DMS 273 (cell line): ENCODE data around the gene GOLM1.
"Not testable (repeated sequence)": the region's sequence is repeated elsewhere in the genome, so short reads cannot be mapped to it uniquely, and the experiment has no call there.

ENCODE experiments used
- DNase-seq: peaks from one replicate; lab custom pipeline; 2025; ENCODE audit not compliant: unreplicated experiment; lab: John Stamatoyannopoulos, UW

GOLM1 gene

DNA sequence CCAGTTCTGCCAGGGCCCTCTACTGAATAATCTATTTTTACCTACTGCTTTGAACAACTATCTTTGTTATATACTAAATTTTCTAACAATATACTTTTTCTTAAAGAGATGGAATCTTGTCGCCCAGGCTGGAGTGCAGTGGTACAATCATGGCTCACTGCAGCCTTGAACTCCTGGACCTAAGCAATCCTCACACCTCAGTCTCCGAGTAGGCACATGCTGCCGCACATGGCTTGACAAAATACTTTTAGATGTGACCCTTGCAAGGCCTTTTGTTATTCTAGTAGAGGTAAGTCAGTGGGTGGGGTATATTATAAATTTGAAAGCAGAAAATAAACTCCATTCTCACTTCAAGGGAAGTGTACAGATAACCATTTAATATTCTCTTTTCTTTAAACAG, 7.9 kb downstream of the GOLM1 start:
- no peak for DNase-seq

DNA sequence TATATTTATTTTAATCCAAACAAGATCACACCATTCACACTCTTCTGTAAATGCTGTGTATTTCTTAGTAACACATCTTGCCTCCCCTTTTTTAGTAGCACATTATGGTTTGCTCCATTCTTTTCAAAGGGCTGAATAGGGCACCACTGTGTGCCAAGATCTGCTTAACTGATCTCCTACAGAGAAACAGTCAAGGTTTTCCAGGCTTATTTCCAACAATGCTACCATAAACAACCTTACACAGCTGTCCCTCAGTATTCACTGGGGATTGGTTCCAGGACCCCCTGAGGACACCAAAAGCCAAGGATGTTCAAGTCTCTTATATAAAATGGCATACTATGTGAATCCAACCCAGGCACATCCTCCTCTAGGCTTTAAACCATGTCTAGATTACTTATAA, 16.5 kb downstream of the GOLM1 start:
- peak; percentile 87 for DNase-seq

DNA sequence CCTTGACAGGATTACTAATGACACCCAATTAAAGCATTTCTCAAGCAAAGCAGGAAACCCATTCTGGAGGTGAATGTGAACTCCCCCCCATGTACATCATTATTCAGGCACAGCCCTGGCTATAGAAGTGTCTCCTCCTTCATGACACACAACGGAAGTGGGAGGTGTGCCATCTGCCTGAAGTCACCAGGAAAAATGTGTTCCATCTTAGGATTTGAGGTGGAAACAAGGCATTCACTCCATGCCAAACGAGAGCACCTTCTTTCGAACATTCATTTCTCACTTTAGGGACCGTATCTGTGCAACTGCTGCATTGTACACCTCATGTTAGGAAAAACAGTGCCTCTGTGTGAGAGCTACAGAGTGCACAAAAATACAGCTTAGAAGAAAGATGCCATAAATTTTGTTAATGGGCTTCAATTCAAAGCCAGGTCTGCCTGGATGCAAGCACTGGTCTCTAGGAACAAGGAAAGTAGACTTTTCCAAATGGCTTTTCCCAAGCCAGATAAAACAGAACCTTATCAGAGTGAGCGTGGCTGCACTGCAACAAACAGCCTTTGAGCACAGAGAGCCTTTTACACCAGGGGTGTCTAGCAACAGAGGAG, 19.4 kb downstream of the GOLM1 start:
- DNase-seq = no peak

DNA sequence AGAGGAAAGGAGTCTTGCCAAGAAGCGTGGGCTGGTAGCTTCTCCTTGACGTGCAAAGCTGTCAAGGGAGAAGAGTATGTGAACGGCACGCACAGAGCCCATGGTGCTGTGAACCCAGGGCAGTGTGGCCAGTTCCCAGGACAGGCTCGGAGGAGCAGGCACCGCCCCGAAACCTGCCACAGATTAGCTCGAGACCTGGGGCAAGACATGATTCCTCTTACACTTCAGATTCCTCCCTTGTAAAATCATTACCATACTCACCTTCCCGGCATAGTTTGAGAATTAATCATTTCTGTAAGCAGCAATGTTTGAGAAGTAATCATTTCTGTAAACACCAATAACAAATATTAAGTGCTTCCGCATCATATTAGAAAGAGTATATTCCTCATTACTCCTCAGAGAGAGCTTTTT, 19.9 kb downstream of the GOLM1 start:
- no peak for DNase-seq

DNA sequence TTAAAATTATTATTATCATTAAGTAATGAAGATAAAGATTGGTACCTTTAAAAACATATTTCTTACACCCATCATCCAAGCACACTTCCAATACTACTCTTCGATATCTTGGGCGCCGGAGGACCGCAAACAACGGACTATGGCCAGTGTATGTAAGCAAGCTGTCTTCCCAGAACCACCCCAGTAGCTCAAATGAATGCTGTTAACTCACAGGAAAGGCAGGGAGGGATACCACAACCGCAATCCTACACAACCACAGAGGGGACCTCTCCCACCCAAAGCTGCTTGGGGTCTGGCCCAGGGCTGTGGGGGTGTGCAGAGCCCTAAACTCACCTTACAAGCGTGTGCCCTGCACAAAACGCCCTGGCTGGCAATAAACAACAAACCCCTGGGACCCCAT, 20.6 kb downstream of the GOLM1 start:
- DNase-seq = no peak

DNA sequence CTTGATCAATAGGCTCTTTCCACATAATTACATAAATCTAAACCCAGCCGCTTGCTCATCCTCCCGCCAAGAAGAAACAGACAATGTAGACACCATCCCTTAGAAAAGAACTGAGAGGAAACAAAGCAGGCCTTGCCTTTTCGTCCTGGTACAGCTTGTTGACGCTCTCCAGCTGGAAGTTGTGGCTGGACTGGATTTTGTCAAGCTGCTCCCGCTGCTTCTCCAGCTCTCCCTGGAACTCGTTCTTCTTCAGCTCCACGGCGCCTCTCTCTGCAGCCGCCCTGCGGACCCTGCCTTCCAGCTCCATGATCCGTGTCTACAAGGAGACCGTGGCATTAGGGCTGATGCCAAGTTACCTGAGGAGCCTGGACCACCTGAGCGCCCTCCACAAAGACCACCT, 22.1 kb downstream of the GOLM1 start:
- no peak for DNase-seq

DNA sequence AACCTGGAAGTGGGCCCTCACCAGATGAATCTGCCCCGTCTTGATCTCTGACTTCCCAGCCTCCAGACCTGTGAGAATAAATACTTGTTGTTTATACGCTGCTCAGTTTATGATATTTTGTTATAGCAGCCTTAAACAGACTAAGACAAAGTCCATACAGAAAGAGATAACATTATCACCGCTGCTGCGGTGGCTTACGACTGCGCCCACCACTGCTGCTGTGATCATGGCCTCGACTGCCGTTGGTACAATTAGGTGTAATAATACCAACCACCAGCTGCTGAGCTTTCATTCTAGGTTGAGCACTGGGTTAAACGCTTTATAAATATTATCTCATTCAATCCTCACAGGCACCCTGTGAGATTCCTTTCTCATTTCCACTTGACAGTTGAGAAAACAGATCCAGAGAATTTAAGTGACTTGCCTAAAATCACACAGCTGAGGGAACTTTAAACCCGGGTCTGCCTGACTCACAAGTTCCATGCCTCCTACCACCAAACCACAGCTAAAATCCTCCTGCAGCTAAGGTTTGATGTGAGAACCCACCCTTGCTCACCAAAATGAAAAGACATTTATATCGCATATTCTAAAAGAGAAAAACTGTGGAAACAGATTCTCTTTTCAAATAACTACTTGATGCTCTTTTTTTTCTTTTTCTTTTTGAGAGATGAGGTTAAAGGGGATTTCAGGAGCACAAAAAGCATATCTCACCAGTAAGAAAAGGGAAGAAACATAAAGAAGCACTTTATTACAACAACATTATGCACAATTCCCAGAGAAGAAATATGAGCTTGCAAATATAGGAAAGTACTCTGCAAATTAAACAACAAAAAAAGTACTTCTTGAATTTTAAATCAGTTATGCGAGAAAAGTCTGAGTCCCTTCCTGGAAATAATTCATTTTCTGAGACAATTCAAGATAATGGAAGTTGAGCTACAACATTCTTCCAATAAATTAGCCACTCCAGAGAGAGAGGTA, 23.9 kb downstream of the GOLM1 start:
- DNase-seq = no peak

DNA sequence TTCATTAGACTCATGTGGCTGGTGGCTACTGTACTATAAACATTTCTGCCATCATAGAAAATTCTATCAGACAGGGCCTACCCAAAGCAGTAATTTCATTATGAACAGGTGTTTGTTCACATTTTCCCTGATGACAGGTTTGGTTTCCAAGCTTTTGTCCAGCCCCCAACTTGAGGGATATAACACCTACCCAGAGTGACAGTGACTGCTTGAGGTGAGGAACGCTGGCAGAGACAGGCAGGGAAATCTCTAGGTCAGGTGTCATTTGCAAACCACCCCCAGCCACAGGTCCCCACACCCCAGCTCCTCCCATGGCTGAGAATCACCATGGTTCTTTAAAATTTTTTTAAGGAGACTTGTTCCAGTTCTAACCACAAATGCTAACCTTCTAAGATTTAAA, 25.5 kb downstream of the GOLM1 start:
- no peak for DNase-seq

DNA sequence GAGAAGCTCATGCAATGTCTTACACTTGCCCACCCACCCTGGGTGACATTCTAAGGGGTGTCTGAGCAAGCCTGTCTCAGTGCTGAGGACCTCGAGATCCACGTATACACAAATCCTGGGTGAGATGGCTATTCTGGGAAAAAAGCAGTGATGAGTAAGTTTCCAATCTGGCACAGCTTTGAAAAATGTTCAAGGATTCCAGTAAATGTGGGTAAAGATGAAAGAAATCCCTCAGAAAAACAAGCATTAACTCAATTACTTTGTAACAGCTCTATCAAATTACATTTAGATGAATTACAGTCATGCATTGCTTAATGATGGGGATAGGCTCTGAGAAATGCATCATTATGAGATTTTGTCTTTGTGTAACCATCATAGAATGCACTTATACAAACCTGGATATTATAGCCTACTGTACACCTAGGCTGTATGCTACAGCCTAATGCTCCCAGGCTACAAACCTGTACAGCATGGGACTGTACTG, 26.9 kb downstream of the GOLM1 start:
- DNase-seq = no peak

DNA sequence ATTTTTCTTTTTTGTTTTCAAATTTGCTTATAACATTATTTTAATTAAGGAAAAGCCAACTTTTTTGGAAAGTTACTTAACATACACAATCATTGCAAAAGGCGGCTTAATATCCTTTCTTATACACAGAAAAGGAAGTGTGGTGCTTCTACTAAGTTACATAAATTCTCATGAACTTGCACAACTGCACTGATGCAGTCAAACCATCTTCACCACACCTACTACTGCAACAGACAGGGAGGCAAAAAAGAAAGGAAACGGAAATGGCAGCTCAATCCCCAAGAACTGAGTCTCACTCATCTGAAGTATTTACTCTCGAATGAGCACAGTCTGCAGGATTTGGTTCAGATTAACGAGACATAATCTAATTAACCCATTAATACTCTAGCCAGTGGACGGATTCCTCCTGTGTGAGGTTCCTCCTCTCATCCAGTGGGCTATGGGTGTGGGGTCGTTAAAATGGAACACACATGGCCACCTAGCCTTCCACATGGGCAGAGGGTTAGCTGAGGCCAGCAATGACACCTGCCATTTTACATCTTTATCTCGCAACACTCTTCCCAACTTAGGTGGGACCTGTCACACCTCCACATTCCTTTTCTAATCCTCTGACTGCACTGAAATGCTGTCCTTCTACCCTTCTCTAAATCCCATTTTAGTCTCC, 30.0 kb downstream of the GOLM1 start:
- no peak for DNase-seq

DNA sequence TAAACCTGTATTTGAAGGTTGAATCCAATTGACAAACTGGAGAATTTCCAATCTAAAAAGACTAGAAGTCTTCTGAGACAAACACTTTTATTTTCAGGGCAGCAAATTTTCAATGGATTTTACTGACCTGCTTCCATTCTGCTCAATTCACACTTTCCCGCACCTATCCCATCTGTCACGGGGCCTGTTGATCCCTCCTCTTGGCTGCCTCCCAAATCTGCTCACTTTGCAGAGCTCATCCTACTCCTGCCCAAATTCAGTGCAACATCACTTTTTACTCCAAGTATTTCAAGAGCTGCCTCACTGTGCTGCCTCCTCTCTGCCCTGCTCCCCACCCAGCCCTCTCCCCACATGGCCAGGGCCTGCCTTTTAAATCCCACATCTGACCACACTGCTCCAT, 35.1 kb downstream of the GOLM1 start:
- DNase-seq = peak; percentile 88

DNA sequence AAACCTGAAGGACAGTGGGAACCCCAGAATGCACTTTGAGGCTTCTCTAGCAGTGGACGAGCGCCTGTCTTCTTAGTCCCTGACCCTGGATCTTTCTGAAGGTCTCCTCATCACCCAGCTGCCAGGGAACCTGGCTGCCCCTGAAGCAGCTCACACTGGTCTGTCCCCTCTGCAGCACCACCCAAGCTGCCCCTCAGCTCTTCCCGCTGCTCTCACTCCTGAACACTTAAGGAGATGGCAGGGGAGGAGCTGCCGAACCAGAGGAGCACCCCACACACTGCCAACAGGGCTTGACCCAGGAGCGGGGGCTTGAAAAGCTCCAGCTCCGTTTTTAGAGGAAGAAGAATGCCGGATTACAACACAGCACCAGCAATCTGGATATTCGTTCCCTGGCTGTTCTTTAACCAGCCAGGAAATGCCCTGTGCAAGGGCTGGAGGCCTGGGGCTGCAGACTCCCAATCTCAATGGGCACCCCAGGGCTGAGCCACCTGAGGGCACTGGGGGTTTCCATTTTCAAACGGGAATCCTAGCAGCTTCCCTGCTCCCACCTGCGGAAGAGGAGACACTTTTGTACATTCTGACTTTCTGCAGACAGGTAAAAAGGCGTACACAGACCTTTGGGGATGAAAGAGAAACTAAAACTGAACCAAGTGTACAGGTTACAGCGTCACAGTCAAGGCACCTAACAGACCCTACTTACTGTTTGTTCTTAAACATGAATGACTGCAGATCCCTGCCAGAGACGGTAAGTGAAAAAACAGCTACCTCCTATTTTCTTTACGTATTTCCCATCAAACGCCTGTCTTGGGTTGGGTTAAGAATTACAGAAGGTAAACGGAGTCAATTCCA, 36.3 kb downstream of the GOLM1 start:
- no peak for DNase-seq

DNA sequence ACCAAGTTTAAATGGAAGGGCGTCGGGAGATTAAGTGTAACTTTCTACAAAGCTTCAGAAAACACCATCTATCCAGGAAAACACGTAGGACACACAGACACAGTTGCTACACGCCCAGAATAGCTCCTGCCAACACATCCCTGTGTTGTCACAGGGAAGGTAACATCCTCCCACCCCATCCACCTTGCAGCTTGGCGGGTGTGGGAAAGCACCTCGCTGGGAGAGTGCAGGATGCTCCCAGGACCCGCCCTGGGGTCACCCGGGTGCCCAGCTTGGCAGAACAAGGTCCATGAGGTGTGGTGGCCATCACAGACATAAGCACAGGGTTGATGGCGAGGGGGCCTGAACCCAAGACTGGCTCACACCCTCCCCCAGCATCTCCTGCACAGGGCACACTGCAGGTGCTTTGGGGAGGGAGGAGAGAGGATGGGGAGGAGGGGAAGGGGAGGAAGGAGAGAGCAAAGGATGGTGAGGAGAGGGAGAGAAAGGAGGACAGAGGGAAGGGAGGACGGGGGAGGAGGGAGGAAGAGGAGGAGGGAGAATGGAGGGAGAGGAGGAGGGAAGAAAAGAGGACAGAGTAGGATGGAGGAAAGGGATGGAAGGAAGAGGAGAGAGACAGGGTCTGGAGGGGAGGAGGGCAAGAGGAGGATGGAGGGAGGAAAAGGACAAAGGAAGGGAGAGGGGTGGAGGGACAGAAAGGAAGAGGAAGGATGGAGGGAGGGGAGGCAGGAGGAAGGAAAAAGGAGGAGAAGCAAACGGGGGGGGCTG, 37.2 kb downstream of the GOLM1 start:
- DNase-seq = no peak

DNA sequence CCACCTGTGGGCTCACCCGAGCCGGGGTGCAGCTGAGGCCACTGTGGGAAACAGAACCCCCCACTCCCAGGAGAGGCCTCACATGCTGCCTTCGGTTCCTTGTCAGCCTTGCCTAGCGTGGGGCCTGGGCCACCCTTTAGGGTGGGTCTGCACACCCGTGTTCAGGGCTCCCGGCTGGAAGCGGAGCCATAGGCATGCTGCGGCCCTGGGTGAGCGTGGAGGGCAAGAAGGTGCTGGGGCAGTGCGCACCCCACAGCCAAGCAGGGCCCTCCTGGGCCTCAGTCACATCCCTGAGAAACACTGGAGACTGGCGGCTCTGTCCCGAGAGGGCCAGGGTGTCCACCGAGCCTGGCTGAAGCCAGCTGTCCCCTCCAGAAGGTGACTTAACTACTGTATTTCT, 41.9 kb downstream of the GOLM1 start:
- DNase-seq = no peak

DNA sequence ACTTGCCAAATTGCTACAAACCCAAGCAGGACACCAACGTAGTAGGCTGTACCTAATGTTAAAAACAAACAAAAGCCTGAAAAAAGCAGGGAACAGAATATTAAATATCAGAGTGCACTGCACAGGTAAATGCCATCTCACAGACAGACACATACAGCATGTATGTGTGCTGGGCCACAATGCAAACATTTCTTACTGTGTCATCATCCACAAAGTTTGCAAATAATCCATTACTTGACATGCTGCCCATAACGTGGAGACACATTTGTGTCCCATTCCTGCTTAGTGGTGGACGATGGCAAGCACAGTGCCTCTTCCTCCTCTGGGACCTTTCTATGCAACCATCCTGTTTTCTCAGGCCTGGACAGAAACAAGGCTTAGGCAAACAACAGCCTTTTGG, 44.7 kb downstream of the GOLM1 start:
- DNase-seq = no peak

DNA sequence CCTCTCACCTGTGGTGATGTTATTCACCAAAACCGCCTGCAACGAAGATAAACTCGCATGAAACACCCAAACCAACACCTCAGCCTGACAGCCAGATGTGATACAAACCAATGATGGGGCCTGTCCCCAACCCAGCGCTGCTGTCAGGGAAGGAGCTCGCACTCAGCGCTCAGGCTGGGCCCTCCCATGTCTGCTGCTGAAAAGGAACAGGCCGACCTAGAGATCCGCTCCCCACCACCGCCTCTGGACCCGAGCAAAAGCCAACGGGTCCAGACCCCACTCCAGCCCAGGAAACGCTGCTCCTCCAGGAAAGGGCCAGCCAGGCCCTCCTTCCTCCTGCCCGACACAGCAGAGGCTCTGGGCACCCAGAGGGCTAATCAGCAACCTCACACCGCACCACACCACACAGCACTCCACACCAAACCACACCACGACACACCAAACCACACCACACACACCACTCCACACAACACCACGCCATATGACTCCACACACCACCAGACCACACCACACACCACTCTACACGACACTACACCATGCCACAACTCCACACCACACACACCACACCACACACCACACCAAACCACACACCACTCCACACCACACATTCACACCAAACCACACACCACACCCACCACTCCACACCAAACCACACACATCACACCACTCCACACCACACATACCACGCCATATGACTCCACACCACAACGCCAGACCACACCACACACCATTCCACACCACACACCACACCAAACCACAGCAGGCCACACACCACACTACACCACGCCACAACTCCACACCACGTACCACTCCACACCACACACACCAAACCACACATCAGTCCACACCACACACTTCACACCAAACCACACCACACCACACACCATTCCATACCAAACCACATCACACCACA, 46.5 kb downstream of the GOLM1 start:
- DNase-seq = no peak

DNA sequence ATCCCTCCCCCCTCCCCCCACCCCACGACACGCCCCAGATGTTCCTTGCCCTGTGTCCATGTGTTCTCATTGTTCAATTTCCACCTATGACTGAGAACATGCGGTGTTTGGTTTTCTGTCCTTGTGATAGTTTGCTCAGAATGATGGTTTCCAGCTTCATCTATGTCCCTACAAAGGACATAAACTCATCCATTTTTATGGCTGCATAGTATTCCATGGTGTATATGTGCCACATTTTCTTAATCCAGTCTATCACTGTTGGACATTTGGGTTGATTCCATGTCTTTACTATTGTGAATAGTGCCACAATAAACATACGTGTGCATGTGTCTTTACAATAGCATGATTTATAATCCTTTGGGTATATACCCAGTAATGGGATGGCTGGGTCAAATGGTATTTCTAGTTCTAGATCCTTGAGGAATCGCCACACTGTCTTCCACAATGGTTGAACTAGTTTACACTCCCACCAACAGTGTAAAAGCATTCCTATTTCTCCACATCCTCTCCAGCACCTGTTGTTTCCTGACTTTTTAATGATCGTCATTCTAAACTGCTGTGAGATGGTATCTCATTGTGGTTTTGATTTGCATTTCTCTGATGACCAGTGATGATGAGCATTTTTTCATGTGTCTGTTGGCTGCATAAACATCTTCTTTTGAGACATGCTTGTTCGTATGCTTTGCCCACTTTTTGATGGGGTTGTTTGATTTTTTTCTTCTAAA, 51.2 kb downstream of the GOLM1 start:
- not testable (repeated sequence) for DNase-seq

DNA sequence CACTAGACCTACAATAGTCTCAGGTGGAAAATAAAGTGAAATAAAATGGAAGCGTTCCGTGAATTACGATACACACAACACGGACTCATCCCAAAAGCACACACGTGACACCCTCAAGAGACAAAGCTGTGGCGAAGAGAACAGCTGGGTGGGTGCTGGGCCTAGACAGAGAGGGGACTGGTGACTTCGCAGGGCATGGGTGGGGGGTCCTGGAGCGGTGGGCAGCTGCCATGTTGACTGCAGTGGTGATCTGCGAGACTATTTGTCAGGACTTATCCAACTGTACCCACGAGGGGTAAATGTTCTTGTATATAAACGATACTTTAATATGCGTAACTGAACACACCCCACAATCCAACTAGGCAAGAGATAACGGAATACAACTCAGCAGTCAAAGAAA, 52.0 kb downstream of the GOLM1 start:
- DNase-seq = no peak
